Left colon (tissue), 2 donors: ENCODE data around the gene ZFP3. TPM values are rescaled to one million over a fixed set of nuclear protein-coding genes. Genes with fewer than 3 reads are reported as not detected.
"Not testable (repeated sequence)": the region's sequence is repeated elsewhere in the genome, so short reads cannot be mapped to it uniquely, and the experiment has no call there.

ENCODE experiments used
- ATAC-seq: fragments of 200-7000 bp; cut with Tn5 transposase; one replicate; pipeline ENCODE4 v1.9.1; 2020; ENCODE audit warnings: mild to moderate bottlenecking, moderate library complexity
- DNase-seq, 2 donors: peaks; one replicate each; pipeline ENCODE4 v3.0.0-alpha.2; 2020
- intact Hi-C, 2 donors: fragments of 100-400 bp; cut with DNase I in 1 of 2; cut with micrococcal nuclease in 1 of 2; formaldehyde crosslinking; loops; one replicate each; pipeline versions ENCODE4 v1.11.2 to v1.14.0; 2022; cut with DNase I, micrococcal nuclease
- long read RNA-seq: library from polyadenylated mRNA; unstranded; transcript quantifications from one replicate; pipeline ENCODE4 v2.0.0, GENCODE V29; 2021
- total RNA-seq, 2 donors: library from RNA; stranded (reverse); fragmentation: NEBNext Ultra II Directional; extraction: Animal tissue kit (Norgen Biotek cat#: 25700); gene quantifications; one replicate each; pipeline ENCODE4 v1.2.1, GENCODE V29; 2021
- donor health status: DM: no; HTN: no; CAD: no.
- donor health status: DM: yes; HTN: yes; CAD: no.

ZFP3 gene
- 1 to 10 TPM; 8.0 to 8.6 TPM for total RNA-seq
- long read RNA-seq, full-length matches to known transcripts: 2 of 5 reads
- long read RNA-seq, partial matches to known transcripts: 0 of 5 reads
- long read RNA-seq, other reads (novel, unspliced or antisense): 3 of 5 reads

GRCh38 chr17:5078106-5079028 is at the start of gene ZFP3:
ZFP3 (plus strand) TSS chr17:5078467; CDS start chr17:5091505, 13,038 bp downstream.
- peak; percentile 97 for ATAC-seq
- intact Hi-C loops: no loop called here
- peak; percentile 86 to 89 for DNase-seq

GRCh38 chr17:5030168-5030567 is 48.1 kb upstream of the ZFP3 start:
- DNase-seq, ATAC-seq: not testable (repeated sequence)
- intact Hi-C loops: loop anchor here in 1 of 2 donors (2.0 kb wide), 1 partner anchor 33 kb away; no protein-coding TSS in a partner anchor

- peak; percentile 65 for ATAC-seq
- peak; percentile 72 to 90 for DNase-seq
- intact Hi-C loops: loop anchor here in 1 of 2 donors (2.0 kb wide), 1 partner anchor 31 kb away; no protein-coding TSS in a partner anchor
Measured at GRCh38 chr17:5031365-5032082, 46.7 kb upstream of the ZFP3 start.

GRCh38 chr17:5032865-5033264 is 45.4 kb upstream of the ZFP3 start:
- ATAC-seq (no peak), DNase-seq (no peak)
- intact Hi-C loops: no loop called here

GRCh38 chr17:5033352-5034015 is 44.8 kb upstream of the ZFP3 start:
- no peak for ATAC-seq
- no peak for DNase-seq
- intact Hi-C loops: no loop called here

GRCh38 chr17:5034063-5034462 is 44.2 kb upstream of the ZFP3 start:
- intact Hi-C loops: no loop called here
- DNase-seq (no peak), ATAC-seq (no peak)

GRCh38 chr17:5034651-5035050 is 43.6 kb upstream of the ZFP3 start:
- intact Hi-C loops: no loop called here
- ATAC-seq: no peak
- DNase-seq: no peak

- DNase-seq (no peak), ATAC-seq (peak; percentile 72)
- intact Hi-C loops: no loop called here
Measured at GRCh38 chr17:5035315-5035714, 43.0 kb upstream of the ZFP3 start, which contains the start of gene SLC52A1. SLC52A1 (minus strand) TSS chr17:5035426; CDS start chr17:5034606, 820 bp downstream.

- ATAC-seq (peak; percentile 82), DNase-seq (no peak)
- intact Hi-C loops: no loop called here
Measured at GRCh38 chr17:5042157-5043022, 35.9 kb upstream of the ZFP3 start.

GRCh38 chr17:5043524-5043923 is 34.7 kb upstream of the ZFP3 start:
- ATAC-seq (no peak), DNase-seq (no peak)
- intact Hi-C loops: no loop called here

- DNase-seq: peak in 1 of 2 donors; percentile 41
Measured at GRCh38 chr17:5044630-5045029, 33.6 kb upstream of the ZFP3 start.

GRCh38 chr17:5045496-5045895 is 32.8 kb upstream of the ZFP3 start:
- intact Hi-C loops: no loop called here
- ATAC-seq (peak; percentile 75), DNase-seq (no peak)

More at GRCh38 chr17:5044630-5045029, 33.6 kb upstream of the ZFP3 start:
- peak; percentile 31 for ATAC-seq
- intact Hi-C loops: no loop called here

GRCh38 chr17:5047446-5047845 is 30.8 kb upstream of the ZFP3 start:
- intact Hi-C loops: no loop called here
- DNase-seq (no peak), ATAC-seq (peak; percentile 6)

- intact Hi-C loops: no loop called here
- DNase-seq: no peak
- ATAC-seq: no peak
Measured at GRCh38 chr17:5049314-5049841, 28.9 kb upstream of the ZFP3 start.

GRCh38 chr17:5050278-5050677 is 28.0 kb upstream of the ZFP3 start:
- intact Hi-C loops: no loop called here
- DNase-seq (no peak), ATAC-seq (no peak)

GRCh38 chr17:5055543-5055942 is 22.7 kb upstream of the ZFP3 start:
- intact Hi-C loops: no loop called here
- ATAC-seq: no peak
- no peak for DNase-seq

GRCh38 chr17:5065227-5065744 is 13.0 kb upstream of the ZFP3 start:
- ATAC-seq (no peak), DNase-seq (no peak)
- intact Hi-C loops: no loop called here

GRCh38 chr17:5068236-5068635 is 10.0 kb upstream of the ZFP3 start:
- DNase-seq (no peak), ATAC-seq (no peak)
- intact Hi-C loops: no loop called here
